Activated gamma-delta T cell treated with anti-CD3 and anti-CD28 coated beads, Interleukin-2, amount 50 U/mL, for 16 hours (primary cell): ENCODE data around the gene EXOC6B.

Experiments used
- DNase-seq: peaks from one replicate; pipeline ENCODE4 v3.0.0-alpha.2; 2020; ENCODE audit warnings: low read depth

The EXOC6B gene

DNA sequence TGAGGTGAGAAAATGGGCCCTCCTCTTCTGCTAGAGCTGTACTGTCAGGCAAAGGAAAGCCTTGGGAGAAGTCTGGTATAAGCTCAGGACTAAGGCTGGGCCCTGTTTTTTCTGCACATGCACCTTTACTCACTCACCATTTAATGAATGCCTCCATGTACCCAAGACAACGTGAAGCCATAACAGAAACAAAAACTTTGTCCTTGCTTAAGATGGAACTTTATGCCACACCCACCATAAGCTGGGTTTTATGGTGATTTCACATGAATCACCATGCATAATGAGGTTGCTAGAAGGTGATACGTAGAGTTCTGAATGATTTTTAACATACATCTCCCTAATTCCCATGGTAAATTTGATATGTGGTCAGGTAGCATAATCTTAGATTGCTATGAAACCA lies 614.5 kb downstream of the EXOC6B start:
- DNase-seq = no peak

DNA sequence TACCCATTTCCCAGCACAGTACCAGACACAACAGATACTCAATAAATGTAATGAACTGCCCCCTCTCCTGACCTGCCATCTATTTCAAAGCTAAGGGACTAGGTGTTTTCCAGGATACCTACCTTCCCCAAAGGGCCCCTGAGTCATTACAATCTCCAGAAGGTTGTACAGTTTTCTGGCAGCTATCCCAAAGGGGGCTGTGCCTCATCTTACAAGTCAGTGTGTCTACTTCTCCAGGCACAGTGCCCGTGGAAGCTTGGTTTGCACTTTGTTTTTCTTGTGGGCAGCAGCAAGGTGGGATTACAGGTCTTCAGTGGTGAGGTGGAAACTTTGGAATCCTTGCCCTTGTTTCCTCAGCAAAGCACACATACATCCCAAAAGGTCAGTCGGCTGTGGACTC lies 615.4 kb downstream of the EXOC6B start:
- no peak for DNase-seq

DNA sequence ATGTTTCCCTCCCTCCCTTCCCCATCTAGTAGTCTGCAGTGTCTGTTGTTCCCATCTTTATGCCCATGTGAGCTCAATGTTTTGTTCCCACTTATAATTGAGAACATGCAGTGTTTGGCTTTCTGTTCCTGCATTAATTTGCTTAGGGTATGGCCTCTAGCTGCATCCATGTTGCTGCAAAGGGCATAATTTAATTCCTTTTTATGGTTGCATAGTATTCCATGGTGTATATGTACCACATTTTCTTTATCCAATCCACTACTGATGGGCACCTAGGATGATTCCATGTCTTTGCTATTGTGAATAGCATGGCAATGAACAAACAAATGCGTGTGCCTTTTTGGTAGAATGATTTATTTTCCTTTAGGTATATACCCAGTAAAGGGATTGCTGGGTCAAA lies 617.6 kb downstream of the EXOC6B start:
- no peak for DNase-seq

DNA sequence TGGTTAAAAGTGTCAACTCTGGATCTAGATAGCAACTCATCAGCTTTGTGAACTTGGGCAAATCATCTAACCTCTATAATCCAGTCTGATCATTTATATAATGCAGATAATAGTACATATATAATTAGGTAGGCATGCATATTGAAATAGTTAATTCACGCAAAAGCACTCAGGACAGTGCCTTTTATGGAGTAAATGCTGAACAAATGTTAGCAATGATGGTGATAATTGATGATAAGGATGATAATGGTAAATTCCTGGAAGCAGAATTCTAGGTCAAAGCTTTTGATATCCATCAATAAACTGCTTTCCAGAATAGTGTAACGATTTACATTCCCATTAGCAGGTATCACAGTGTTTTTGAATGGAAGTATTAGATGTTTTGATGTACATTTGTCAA lies 618.5 kb downstream of the EXOC6B start:
- DNase-seq = no peak

DNA sequence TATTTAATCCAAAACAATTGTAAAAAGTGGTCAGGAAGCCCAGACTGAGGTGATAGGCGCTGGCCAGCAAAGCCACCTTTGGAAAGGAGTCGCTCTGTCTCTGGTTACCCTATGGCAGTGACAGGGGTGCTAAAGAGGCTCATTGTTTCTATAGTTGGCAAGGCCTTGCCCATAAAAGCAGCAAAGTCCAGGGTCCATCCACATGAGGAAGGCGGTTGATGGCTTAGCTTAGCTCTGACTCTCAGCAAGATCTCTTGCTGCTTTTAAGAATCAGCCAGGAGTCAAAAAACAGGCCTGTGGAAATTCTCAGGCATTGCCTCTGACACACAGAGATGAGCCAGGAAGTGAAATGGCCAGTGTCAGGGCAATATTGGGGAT lies 620.3 kb downstream of the EXOC6B start:
- no peak for DNase-seq

DNA sequence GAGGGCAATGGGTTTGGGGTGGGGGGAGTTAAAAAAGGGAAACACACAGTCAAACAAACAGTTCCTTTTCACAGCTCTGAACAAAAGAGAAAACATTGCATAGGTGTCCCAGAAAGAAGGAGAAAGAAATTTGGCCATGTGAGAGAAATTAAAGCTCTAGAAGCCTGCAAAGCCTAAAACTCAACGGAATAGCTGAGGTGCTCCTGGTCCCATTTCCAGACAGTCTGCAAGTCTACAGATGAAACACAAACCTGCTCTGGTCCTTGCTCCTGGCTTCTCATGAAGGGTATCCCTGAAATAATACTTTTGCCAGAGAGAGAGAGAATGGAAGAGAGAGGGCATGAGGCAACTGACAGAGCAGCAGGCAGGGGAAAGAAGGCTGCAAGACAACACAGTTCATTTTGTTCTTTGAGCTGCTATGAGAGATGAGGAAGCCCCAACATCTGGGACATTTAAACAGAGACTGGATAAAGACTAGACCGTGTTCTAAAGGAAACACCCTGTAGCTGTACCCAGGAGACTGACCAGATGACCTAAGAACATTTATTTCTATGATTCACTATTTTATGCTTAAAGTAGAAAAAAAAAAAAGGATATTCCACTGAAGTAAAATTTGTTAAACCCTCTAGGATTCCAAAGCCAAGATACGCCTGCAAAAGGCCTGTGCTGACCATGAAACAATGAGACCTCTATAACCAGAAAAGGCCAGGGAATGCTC lies 620.9 kb downstream of the EXOC6B start:
- no peak for DNase-seq

DNA sequence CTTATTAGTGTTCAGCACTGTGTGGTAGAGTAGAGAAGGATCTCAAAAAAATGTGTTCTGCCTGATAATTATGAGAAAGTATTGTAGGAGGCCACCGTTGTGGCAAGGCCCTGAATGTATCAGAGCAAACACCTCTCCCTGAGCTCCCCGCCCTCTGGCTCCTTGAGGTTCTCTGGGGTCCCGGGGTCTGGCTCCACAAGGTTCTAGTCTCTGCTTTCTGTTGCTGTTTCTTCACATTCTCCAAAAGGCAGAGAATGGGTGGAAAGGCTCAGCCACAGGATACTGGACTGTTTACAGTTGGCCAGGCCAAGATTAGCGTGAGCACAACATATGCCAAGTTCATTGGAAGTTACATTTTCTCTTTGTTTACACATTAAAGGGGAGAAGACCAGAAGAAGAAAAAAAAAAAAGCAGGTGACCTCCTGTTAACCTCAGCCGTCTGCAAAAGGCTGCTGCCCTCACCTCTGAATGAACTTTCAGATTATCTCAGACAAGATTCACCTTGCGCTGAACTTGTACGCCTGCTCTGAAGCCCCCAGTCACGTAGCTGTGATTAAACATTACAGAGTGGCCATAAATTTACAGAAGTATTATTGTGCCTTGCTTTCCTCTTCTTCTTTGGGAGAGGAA lies 621.6 kb downstream of the EXOC6B start:
- no peak for DNase-seq

DNA sequence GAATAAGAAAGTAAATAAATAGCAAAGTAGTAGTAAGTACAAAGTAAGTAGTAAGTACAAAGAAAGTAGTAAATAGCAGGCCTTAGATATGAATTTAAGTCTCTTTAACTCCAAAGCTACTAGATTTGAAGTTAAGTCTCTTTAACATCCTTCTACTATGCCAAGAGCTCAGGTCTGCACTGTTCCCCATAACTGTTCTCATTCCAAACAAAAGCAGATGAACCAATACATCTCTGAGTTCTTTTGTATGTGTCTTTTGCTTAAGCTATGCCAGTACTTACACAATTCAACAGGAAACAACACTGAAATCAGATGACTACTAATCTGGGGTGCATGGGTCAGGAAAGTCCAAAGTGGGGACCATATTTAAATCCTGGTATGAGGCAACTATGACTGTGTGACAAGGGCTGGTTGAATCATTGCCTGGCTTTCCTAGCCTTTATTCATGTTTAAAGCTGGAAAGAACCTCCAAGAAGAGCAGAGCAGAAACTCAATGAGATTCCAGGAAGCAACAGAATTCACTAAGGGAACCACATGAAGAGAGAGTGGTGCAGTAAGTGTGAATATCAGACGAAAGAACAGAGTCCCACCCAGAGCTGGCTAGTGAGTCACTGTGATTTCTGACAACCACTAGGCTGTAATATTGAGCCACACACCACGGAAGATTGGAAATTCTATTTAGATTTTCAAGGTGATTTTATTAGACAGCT lies 627.1 kb downstream of the EXOC6B start:
- no peak for DNase-seq

DNA sequence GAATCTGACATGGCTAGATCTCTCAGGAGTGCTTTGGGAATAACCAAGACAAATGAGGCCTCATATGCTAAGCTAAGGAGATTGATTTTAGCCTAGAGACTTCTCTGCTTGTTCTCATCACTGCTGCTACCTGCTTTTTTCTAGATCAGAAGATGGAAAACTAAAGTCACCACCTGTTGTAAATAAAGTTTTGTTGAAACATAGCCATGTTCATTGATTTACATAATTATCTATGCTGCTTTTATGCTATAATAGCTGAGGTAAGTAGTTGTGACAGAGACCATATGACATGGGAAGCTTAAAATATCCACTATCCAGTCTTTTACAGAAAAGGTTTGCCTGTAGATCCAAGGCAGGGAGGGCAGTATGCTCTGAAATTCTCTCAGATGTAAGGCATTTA lies 632.1 kb downstream of the EXOC6B start:
- no peak for DNase-seq

DNA sequence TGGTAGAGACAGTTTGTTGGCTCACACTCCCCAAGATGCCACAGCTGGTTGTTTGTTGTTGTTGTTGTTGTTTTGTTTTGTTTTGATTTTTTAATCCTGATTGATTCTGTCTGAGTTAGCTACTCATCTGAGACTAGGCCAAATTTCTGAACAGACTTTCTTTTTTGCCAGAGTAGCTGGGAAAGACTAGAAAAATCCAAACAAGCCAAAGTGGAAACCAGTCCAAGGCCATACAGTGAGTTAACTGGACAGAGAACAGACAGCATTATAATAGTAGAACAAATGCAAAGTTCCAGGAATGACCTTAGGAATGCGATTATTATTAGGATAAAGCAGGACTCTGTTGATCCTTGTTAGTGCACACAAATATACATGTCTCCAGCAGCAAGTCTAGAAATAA lies 634.4 kb downstream of the EXOC6B start:
- DNase-seq = no peak

DNA sequence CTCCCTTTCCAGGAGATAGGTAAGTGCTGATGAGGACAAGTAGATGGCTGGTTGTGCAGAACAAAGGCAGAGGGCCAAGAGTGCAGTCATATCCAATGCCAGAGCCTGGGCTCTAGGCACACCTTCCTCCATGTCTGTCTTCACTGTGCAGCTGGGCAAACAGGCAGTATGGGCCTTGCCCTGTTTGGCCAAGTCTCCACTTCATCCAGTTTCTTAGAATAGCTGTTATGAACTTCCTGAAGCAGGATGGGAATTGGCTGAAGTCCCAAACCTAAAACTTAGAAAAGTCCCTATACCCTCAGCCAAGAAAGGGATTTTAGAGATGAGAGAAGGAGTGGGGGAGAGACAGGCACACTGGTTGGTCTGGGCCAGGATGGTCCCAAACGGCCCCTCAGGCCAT lies 640.6 kb downstream of the EXOC6B start:
- no peak for DNase-seq

DNA sequence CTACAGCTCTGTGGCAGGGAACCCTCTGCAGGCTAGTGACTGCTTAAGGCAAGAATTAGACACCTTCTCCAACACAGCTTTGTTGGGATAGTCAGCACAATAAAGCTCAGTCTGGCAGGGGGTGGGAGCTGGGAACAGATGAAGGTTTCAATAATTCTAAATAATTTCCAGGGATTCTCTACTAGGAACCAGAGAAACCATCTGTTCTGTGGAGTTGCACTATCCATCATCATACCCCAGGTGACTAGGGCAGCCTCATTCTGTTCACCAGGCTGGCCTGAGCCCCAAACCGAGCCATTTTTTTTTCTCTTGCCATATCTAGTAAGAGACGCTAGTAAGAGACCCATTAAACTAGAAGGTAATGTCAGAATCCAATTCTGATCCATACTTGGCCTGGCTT lies 642.4 kb downstream of the EXOC6B start:
- DNase-seq = no peak

DNA sequence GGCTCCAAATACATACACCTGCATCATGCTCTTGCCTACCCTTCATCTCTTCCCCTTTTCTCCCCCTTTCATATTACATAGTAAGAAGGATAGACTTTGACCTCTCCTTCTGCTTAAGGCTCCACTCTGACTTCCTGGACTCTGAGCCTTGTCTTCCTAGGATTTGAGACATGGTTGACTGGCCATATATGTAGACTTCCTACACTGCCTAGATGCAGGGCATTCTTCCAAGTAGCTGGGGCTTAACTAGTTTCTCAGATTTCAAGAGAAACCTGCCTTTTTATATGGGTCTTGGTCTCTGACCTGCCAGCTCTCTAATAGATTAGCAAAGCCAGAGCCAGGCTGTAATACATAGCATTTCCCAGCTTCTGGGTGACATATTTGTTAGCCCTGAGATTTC lies 642.8 kb downstream of the EXOC6B start:
- no peak for DNase-seq

DNA sequence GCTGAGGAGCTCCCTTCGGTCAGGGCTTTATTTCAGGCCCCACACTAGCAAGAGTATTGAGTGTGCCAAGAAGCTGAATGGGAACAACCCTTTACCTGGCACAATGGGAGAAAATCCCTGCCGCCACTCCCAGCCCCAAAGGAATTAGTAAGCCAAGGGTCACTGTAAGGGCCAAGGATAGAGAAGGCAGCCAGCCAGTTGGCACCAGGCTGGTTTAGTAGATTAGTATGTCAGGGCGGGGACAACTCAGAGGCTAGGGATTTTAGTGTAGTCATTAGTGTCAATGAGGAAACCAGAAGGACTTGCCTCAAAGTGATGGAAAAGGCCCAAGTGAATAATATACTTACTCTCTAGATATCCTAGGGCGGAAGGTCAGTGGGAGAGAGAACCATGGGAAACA lies 643.3 kb downstream of the EXOC6B start:
- no peak for DNase-seq

DNA sequence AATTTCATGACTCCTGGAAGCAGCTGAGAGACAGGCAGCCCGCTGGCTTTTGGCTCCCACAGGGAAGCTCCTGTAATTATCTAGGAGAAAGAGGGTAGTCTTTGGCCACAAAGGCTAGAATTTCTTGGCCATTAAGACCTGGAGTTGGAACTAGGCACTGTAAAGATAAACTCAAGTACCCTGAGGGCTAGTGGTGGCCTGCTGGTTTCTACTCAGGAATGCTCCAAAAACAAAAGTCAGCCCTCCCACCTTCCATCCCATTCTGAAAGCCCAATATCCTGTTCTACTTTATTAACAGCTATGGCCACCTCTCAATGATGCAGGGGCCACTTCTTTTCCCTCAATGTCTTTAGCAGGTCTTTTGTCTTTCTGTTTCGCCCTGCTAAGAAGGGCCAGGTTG lies 644.2 kb downstream of the EXOC6B start:
- DNase-seq = no peak

DNA sequence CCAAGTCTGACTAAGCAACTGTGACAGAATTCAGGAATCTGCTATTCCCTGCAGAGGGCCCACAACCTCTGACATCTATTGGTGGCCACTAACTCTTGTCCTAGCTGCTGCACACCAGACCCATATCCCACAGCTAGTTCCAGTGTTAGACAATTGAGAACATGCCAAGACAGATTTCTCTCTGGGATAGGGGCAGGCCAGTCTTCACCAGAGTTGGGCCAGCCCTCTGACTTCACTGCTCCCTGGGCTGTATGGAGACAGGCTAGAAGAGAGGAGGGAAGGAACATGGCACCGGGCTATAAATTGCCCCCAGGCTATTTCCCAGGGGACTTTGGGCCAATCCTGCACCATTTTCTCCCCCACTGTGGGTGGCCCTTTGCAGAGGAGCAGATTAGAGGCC lies 645.5 kb downstream of the EXOC6B start:
- DNase-seq = no peak

DNA sequence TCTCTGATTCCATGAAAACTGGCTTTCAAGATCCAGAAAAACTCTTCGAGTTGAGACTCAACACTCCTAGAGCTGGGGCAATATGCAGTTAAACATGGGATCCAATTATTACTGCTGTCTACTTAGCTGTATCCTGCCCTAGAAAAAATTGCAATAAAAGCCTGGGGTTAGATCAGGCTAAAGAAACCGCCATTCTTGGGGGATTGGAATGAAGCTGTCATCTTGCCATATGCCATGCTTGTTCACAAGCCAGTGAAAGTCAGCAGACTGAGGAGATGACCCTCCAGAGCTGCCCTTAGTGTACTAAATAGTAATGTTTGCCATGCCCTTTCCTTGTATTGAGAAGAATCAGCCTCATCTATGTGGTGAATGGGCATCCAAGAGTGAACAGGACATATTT lies 647.3 kb downstream of the EXOC6B start:
- no peak for DNase-seq

DNA sequence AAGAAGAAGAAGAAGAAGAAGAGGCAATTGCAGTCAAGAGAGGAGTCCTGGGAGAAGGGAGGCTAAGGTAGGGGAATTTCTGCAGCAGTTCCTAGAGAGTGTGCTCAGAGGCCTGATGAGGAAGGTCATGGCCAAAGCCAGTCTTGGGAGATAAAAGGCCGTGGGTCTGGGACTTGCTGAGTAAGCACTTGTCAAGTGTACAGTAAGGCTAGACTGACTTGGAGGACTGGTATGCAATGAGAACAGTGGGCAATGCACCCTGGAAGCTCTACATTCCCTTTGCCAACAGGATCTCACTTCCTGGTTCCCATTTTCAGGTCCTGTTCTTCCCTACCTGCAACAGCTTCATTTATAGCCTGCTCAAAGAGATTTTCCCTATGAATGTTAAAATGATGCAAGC lies 649.6 kb downstream of the EXOC6B start:
- DNase-seq = no peak

DNA sequence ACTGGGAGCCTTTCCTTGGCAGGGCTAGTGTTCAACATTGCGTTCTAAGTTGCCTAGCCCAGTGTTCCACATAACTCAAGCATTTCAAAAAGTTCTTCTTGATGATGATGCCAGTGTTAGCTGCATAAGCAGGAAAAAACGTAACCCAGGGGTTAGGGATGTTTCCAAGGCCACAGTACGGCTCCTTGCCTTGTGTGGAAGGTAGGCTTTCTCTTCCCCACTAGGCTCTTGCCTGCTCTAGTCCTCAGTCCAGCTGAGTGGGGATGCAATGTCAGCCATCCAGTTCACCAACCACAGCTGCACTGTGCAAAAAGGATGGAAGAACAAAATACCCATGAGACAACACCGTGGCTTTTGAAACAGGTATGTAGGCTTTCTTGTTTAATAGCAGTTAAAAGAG lies 650.2 kb downstream of the EXOC6B start:
- no peak for DNase-seq

DNA sequence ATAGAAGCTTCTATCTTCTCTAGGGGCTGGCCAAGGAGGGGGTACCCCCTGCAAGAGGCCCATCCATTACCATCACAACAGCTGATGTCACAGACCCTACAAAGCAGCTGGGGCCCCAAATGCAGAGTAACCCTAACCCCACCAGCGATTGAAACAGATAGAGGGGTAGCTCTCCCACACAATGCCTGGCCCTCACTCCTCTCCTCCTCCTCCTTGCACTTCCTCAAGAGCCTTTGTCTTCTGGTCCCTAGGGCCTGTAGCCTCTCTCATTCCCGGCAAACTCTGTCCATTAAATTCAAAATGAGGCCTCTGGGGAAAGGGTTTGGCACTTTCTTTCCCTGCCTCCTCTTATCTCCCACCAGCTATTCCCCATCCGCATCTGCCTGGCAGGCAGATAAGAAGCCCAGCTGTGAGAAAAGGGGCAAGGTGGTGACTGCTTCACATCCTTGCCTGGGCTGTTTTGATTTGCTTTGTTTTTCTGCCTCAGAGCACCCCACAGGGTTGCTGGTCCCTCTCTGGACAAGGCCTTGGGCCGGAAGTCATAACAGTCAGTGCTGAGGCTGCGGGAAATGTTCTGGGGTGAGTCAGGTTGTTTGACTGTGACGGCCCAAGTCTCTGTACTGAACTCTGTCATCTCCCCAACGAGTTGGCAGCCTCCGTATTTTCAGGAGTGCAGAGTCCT lies 652.1 kb downstream of the EXOC6B start:
- no peak for DNase-seq

DNA sequence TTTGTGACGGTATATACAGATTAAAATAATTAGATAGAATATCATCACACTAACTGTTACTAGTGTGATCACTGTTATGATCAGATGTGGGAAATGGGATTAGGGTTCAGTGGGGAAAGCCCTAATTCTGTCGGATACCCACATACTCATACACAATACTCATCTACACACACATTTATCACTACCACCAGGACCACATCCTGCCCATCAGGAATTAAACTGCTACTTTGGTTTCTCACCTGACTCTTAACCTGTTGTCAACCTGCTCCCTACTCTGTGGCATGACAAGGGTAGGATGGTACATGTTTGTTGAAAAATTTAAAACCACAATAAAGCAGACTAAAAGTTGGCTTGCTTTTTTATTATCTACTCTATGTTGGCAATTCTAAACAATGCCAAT lies 653.4 kb downstream of the EXOC6B start:
- no peak for DNase-seq

DNA sequence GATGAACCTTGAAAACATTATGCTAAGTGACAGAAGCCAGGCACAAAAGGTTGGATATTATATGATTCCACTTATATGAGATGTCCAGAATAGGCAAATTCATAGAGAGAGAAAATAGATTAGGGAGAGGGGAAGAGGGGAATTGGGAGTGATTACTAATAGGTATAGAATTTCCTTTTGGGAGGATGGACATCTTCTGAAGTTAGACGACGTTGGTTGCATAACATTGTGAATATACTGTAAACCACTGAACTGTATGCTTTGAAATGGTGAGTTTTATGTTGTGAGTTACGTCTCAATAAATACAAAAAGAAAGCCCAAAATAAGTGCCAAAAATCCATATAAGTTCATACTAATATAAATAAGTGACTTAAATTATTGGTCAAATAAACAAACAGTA lies 659.6 kb downstream of the EXOC6B start:
- no peak for DNase-seq

DNA sequence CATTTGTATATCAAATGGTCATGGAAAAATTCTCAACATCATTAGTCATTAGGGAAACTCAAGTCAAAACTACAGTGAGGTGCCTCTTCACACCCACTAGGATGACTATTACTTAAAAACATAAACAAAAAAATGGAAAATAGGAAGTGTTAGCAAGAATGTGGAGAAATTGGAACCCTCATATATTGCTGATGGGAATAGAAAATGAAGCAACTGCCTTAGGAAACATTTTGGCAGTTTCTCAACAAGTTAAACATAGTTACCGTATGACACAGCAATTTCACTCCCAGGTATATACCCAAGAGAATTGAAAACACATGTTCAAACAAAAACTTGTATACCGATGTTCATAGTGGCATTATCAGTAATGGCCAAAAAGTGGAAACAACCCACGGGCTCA lies 660.0 kb downstream of the EXOC6B start:
- DNase-seq = no peak
